GM15510 (cell line): ENCODE measurements around the gene TRIM38.

ENCODE experiments used
- POLR2A ChIP-seq: IDR thresholded peaks from 3 replicates; pipeline ENCODE4 v1.6.1; 2011; ENCODE audit warnings: borderline replicate concordance; ENCODE audit not compliant: insufficient read length; ENCODE audit errors: extremely low read depth

The TRIM38 gene

GRCh38 chr6:25953733-25954132 lies 8.9 kb upstream of the TRIM38 start:
- no peak for TF ChIP-seq POLR2A

GRCh38 chr6:25954756-25955155 lies 7.8 kb upstream of the TRIM38 start:
- TF ChIP-seq POLR2A: no peak

- no peak for TF ChIP-seq POLR2A
Measured at GRCh38 chr6:25956226-25956625, 6.4 kb upstream of the TRIM38 start.

GRCh38 chr6:25958700-25959162 lies 3.9 kb upstream of the TRIM38 start:
- no peak for TF ChIP-seq POLR2A

GRCh38 chr6:25959890-25960536 lies 2.6 kb upstream of the TRIM38 start:
- TF ChIP-seq POLR2A: no peak

GRCh38 chr6:25960734-25961133 lies 1.9 kb upstream of the TRIM38 start:
- TF ChIP-seq POLR2A: no peak

- no peak for TF ChIP-seq POLR2A
Measured at GRCh38 chr6:25961619-25962148, 918 bp upstream of the TRIM38 start.

GRCh38 chr6:25963426-25964123 lies 973 bp downstream of the TRIM38 start:
- TF ChIP-seq POLR2A: no peak

- TF ChIP-seq POLR2A: no peak
Measured at GRCh38 chr6:25965058-25965457, 2.5 kb downstream of the TRIM38 start.

- no peak for TF ChIP-seq POLR2A
Measured at GRCh38 chr6:25966711-25967110, 4.1 kb downstream of the TRIM38 start.

GRCh38 chr6:25968769-25969168 lies 6.2 kb downstream of the TRIM38 start:
- no peak for TF ChIP-seq POLR2A

GRCh38 chr6:25971187-25971821 lies 8.7 kb downstream of the TRIM38 start:
- TF ChIP-seq POLR2A: no peak

GRCh38 chr6:25972128-25972527 lies 9.5 kb downstream of the TRIM38 start:
- no peak for TF ChIP-seq POLR2A

GRCh38 chr6:25972902-25973301 lies 10.3 kb downstream of the TRIM38 start:
- no peak for TF ChIP-seq POLR2A

GRCh38 chr6:25973923-25974555 lies 11.4 kb downstream of the TRIM38 start:
- no peak for TF ChIP-seq POLR2A

- no peak for TF ChIP-seq POLR2A
Measured at GRCh38 chr6:25975923-25976560, 13.4 kb downstream of the TRIM38 start.

GRCh38 chr6:25980935-25981334 lies 18.3 kb downstream of the TRIM38 start:
- no peak for TF ChIP-seq POLR2A
